Right renal pelvis (tissue), 4 donors: ENCODE data around the gene BNC2. TPM values are rescaled to one million over a fixed set of nuclear protein-coding genes. Genes with fewer than 3 reads are reported as not detected.

ENCODE experiments used
- DNase-seq, 4 donors: peaks; one replicate each; pipeline ENCODE4 v3.0.0-alpha.2; 2013; ENCODE audit warnings: low read depth in 4 of 4, low spot score in 3 of 4, missing footprints in 1 of 4
- polyA plus RNA-seq, 4 donors: library from polyadenylated mRNA; unstranded; fragments of 120-200 nt; gene quantifications; one replicate each; pipeline ENCODE4 v1.2.1, GENCODE V29; 2013; ENCODE audit not compliant: insufficient read length in 4 of 4

BNC2 gene
- polyA plus RNA-seq, 4 donors, result 6.8 to 11.0 (median 8.4) TPM

DNA sequence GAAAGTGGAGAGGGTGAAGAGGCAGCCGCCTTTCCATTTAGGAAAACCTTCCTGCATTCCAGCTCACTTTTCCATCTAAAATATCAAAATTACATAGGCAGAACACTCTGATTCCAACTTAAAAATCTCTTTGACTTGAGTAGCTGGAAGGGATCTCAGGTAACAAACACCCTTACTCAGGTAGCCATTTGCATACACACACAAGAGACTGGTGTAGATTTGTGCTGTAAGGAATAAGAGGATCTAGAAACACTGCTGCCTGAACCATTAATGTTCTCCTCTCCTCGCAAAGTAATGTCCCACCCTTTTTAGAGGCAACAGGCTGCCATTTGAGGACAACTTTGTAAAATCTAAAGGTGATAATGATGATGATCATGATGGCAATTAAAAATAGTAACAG is 53.5 kb downstream of the BNC2 start:
- DNase-seq, result no peak

- DNase-seq, result no peak
These were observed 54.5 kb downstream of the BNC2 start for GRCh38 chr9:16816011-16816410.

- DNase-seq, result no peak
These were observed 55.4 kb downstream of the BNC2 start for GRCh38 chr9:16815079-16815478.

- DNase-seq, result no peak
These were observed 56.6 kb downstream of the BNC2 start for GRCh38 chr9:16813838-16814237.

GRCh38 chr9:16811987-16812685 is 58.3 kb downstream of the BNC2 start:
- DNase-seq, result no peak

DNA sequence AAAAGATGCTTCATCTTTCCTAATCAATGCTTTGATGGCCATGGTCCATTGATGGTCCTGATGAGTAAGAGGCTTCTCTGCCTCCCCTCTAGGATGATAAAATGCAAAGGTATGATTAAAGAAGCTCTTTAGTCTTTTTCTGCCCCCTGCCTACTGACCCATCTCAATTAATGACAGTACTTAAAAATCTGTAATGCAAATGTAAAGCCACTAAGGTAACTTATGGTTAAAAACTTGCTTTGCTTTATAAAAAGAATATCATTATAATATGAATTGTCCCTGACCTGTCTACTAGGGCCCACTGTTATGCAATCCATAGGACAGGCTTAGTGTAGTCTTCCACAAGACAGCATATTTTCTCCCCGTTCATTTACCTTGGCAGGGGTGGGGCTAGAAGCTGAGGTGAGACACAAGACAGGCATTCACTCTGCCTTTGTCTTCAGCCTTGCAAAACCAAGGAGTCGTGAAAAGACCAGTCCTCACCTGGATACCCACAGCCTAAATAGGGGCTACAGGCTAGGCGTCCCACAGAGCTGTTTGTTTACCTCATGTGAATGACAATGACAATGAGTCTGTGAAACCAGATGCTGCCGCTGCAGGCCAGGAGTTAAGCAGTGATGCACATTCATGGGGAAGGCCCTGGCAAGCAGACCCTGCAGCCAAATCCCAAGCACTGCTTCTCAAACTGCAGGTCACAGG is 60.4 kb downstream of the BNC2 start:
- no peak for DNase-seq

GRCh38 chr9:16806674-16807073 is 63.8 kb downstream of the BNC2 start:
- no peak for DNase-seq

GRCh38 chr9:16803648-16804047 is 66.8 kb downstream of the BNC2 start:
- DNase-seq, result no peak

DNA sequence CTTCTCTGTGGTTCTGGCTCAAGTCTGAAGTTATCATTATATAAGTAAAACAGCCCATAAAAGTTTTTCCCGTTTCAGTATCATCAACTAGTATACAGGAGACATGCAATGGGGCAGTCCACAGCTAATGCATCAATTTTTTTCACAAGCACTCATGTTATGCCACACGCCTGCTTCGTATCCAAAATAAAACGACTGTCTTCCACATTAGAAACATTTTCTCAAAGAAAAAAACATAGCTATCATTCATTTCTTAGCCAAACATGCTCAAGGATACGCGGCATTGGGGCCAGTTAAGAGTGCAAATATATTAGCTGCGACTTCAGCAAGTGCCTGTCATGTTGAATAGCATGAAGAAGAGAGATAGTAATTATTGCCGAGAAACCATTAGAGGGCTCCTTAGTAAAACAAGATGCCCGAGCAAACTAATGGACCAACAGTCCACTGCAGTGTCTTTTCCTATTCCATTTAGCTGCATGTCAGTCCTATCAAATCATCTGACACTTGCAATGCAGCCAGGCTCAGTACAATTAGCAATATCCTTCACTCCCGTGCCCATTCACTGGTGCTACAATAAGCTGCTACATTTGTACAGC is 68.5 kb downstream of the BNC2 start:
- DNase-seq, result no peak

GRCh38 chr9:16796304-16796825 is 74.1 kb downstream of the BNC2 start:
- no peak for DNase-seq

- no peak for DNase-seq
These were observed 75.4 kb downstream of the BNC2 start for GRCh38 chr9:16794871-16795639.

- no peak for DNase-seq
These were observed 76.4 kb downstream of the BNC2 start for GRCh38 chr9:16794103-16794502.

- DNase-seq, result no peak
These were observed 82.7 kb downstream of the BNC2 start for GRCh38 chr9:16787724-16788123.

GRCh38 chr9:16784002-16784401 is 86.5 kb downstream of the BNC2 start:
- no peak for DNase-seq

DNA sequence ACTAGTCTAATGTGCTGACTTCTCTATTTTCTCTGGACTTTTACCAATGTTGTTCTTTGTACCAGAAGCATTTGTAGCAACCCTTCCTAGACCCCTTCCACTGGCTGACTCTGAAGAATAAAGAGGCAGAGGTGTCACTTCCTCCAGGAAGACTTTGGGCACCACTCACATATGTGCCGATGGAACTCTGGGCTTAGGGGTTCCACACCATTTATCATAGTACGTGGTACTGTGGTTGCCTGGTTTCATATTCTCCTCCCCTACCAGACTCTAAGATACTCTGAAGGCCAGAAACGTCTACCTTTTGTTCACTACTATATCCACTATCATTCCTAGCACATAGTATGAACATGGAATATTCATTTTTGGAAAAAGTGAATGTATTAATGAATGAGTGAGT is 88.0 kb downstream of the BNC2 start:
- DNase-seq, result no peak

- no peak for DNase-seq
These were observed 95.1 kb downstream of the BNC2 start for GRCh38 chr9:16775330-16775729.

GRCh38 chr9:16773617-16774016 is 96.9 kb downstream of the BNC2 start:
- DNase-seq, result no peak

DNA sequence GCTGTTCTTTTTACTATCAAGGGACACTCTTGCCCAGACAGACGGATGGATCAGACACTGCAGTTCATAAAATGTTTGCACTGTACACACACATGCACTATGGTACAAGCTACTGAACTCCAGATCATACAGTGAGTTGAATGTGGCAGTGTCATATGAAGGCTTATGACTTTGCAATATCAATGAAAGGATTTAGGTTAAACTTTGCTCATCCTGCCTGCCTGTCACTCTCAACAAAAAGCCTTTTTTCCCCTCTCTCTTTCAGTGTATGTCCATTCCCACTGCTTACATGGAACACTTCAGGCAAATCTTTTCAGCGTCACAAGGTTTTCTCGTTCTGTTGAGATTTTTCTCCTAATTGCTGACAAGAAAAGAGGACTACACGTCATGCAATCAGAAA is 97.4 kb downstream of the BNC2 start:
- no peak for DNase-seq

DNA sequence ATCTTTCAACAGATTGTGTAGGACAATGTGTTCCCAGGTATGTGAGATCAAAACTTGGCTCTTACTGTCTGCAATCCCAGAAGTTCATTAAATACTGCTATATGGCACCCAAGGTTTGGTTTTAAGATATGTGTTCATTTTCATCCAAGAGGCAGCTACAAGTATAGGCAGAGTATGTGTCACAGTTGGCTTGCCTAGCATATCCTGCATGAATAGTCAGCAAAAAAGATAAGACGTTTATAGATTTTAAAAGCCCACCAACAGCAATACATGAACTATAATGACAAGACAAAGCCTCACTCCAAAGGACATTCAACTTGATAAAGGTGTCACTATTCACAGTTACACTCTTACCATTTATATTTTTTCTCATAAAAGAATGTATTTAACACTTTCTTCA is 99.1 kb downstream of the BNC2 start:
- DNase-seq, result no peak

GRCh38 chr9:16769291-16769690 is 101.2 kb downstream of the BNC2 start:
- no peak for DNase-seq

- no peak for DNase-seq
These were observed 101.7 kb downstream of the BNC2 start for GRCh38 chr9:16768816-16769215.
